Activated naive CD4-positive, alpha-beta T cell treated with anti-CD3 and anti-CD28 coated beads, Interleukin-2, amount 50 U/mL, for 24 hours (primary cell): ENCODE measurements around the gene RPGRIP1L.

Experiments used
- H3K27ac Mint-ChIP-seq: one replicate; pipeline ENCODE4 v1.8.0; 2021; ENCODE audit warnings: mild to moderate bottlenecking, mixed read lengths
- H3K27me3 Mint-ChIP-seq: one replicate; pipeline ENCODE4 v1.8.0; 2021; ENCODE audit warnings: mixed read lengths
- H3K36me3 Mint-ChIP-seq: one replicate; pipeline ENCODE4 v1.8.0; 2021; ENCODE audit warnings: mixed read lengths
- H3K4me1 Mint-ChIP-seq: one replicate; pipeline ENCODE4 v1.8.0; 2021; ENCODE audit warnings: mixed read lengths
- H3K4me3 Mint-ChIP-seq: one replicate; pipeline ENCODE4 v1.8.0; 2021; ENCODE audit warnings: mild to moderate bottlenecking, mixed read lengths
- H3K9me3 Mint-ChIP-seq: one replicate; pipeline ENCODE4 v1.8.0; 2021; ENCODE audit warnings: mixed read lengths

The RPGRIP1L gene

DNA sequence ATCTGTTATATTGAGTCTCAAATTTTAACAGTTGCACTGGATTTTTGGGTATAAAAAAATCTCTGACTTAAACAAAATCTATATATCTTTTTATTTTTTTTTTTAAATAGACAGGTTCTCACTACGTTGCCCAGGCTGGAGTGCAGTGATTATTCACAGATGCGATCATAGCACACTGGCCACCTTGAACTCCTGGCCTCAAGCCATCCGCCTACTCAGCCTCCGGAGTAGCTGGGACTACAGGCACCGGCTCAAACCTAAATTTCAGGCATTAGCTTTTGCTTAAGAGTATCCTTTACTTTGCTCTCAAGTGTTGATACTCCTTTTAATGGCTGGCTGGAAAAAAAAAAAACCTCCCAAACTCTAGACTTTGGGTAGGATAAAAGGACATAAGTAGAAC, 61.6 kb downstream of the RPGRIP1L start:
- Mint-ChIP-seq H3K27ac (no peak overlapping the region), H3K36me3 (peaks cover 41% of the 10 kb centered on the region), H3K4me1 (no peaks in the 10 kb centered on the region), H3K4me3 (no peak overlapping the region), H3K27me3 (no peaks in the 10 kb centered on the region), H3K9me3 (peaks cover 3% of the 10 kb centered on the region)

DNA sequence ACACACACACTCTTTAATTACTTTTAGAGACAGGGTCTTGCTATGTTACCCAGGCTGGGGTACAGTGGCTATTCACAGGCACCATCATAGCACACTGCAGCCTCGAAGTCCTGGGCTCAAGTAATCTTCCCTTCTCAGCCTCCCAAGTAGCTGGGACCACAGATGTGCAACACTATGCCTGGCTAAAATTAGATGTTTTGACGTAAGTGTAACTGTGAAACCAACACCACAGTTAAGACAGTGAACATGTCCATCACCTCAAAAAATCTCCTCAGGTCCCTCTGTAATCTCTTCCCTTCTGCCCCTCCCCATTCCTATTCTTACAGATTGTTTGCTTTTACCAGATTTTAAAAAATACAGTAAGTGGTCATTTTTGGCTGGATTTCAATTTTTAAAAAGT, 66.7 kb downstream of the RPGRIP1L start:
- H3K9me3 Mint-ChIP-seq = no peaks in the 10 kb centered on the region
- no peaks in the 10 kb centered on the region for H3K4me1 Mint-ChIP-seq
- no peaks in the 10 kb centered on the region for H3K27me3 Mint-ChIP-seq
- H3K4me3 Mint-ChIP-seq = no peak overlapping the region
- H3K36me3 Mint-ChIP-seq = peaks cover 18% of the 10 kb centered on the region
- H3K27ac Mint-ChIP-seq = no peak overlapping the region

DNA sequence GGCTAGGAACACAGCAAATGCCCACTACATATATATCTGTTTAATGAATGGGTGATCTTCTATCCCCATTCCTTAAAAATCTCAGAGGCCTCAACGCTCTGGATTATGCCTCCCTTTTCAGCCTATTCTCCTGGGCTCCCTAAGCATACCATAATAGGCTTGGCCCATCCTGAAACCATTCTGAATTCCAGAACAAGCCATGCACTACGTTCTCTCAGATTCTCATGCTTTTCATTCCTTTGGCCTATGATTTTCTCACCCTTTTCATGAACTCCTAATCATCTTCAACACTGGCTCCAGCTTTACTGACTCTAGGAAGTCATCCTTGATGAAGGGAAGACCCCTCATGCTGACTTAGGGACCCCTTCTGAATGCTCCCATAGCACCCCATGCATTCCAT, 71.1 kb downstream of the RPGRIP1L start:
- Mint-ChIP-seq H3K36me3 (peaks cover 10% of the 10 kb centered on the region), H3K27ac (no peak overlapping the region), H3K27me3 (no peaks in the 10 kb centered on the region), H3K4me1 (no peaks in the 10 kb centered on the region), H3K9me3 (no peaks in the 10 kb centered on the region), H3K4me3 (no peak overlapping the region)

DNA sequence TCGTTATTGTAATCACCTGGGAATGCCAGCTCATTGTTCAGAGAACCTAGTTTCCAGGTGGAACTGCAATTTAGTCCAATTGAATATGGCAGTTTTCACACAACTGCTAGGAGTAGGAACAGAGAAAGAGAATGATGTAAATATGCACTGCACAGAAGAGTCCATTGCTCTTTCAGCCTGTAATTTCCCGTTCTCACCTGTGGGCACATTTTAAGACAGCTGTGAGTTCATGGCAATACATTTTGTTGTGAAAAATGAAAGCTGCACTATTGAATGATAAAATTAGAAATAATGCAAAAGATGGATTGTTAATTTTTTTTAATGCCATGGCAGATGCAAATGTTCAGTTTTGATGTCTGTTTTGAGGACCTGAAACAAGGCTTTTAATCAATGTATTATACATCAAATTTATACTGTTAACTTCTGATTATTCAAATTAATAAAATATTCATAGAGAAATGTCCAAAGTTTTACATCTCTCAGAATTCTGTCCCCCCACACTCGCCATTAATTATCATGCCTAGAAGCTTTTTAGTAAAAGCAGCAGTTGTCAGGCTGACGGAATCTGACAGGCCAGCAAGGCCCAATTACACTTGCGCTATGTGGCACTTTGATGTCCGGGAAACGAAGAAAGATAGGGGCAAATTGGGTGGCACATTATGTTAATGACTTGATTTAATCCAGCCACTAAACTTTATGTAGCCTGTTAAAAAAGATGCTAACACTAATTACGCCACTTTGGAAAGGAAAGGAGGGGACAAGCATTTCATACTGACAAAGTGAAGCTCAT, 72.2 kb downstream of the RPGRIP1L start:
- no peak overlapping the region for H3K27ac Mint-ChIP-seq
- H3K27me3 Mint-ChIP-seq = no peaks in the 10 kb centered on the region
- H3K4me3 Mint-ChIP-seq = no peak overlapping the region
- peaks cover 5% of the 10 kb centered on the region for H3K36me3 Mint-ChIP-seq
- H3K4me1 Mint-ChIP-seq = no peaks in the 10 kb centered on the region
- no peaks in the 10 kb centered on the region for H3K9me3 Mint-ChIP-seq

DNA sequence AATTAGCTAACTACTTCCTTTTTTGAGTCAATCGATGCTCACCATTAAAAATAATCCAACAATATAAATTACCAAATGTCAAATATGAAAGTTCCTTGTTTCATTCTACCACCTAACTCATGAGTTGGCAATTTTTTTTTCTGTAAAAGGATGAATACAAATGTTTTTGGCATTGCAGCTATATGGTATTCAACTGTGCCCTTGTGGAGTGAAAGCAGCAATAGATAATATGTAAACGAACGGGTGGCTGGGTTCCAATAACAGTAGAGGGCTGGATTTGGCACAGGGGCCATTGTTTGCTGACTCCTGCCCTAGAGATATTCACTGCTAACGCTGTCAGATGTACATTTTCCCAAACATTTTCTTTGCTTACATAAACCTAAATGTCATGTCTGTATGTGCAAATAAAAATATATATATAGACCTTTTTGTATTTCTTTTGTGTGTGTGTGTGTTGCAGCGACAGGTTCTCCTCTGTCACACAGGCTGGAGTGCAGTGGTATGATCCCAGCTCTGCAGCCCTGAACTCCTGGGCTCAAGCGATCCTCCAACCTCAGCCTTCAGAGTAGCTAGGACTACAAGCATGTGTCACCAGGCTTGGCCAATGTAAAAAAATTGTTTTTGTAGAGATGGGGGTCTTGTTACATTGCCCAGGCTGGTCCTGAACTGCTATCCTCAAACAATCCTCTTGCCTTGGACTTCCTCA, 73.9 kb downstream of the RPGRIP1L start:
- H3K27ac Mint-ChIP-seq = no peak overlapping the region

DNA sequence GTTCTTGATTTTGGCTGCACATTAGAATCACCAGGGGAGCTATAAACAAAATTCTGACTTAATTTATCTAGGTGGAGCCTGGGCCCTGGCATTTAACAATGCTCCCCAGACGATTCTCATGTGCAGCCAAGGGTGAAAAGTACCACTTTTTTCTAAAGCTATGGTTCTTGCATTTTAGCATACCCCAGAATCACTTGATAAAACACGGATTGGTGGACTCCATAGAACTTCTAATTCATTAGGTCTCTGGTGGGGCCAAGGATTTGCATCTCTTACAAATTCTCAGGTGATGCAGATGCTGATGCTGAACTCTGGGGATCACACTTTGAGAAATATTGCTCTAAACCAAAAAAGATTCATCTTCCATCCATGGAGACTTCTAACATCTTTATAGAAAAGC, 74.5 kb downstream of the RPGRIP1L start:
- Mint-ChIP-seq H3K27ac (no peak overlapping the region), H3K9me3 (no peaks in the 10 kb centered on the region), H3K36me3 (peaks cover 2% of the 10 kb centered on the region), H3K4me3 (no peak overlapping the region), H3K4me1 (no peaks in the 10 kb centered on the region), H3K27me3 (no peaks in the 10 kb centered on the region)

More for the DNA sequence above, 73.9 kb downstream of the RPGRIP1L start:
- Mint-ChIP-seq H3K27me3 (no peaks in the 10 kb centered on the region), H3K4me1 (no peaks in the 10 kb centered on the region), H3K36me3 (peaks cover 2% of the 10 kb centered on the region), H3K4me3 (no peak overlapping the region), H3K9me3 (no peaks in the 10 kb centered on the region)

DNA sequence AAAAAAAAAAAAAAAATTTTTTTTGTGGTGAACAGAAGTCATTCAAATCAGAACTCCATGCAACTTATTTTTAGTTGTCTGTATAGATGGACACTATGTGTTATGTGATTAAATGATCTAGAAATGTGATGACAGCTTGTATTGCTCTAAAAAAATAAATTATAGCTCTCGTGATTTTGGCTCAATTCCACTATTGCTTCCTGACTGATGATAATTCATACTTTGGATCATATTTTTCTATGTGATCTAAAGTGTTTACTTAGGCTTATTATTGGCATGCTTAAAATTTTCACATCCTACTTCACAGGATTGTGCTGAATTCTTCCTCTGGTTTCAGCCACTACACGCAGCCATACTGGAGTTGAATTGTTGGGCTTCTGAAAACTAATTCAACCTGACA, 76.8 kb downstream of the RPGRIP1L start:
- Mint-ChIP-seq H3K9me3 (no peaks in the 10 kb centered on the region), H3K27ac (no peak overlapping the region), H3K4me3 (no peak overlapping the region), H3K4me1 (no peaks in the 10 kb centered on the region), H3K27me3 (no peaks in the 10 kb centered on the region), H3K36me3 (peaks cover 2% of the 10 kb centered on the region)

DNA sequence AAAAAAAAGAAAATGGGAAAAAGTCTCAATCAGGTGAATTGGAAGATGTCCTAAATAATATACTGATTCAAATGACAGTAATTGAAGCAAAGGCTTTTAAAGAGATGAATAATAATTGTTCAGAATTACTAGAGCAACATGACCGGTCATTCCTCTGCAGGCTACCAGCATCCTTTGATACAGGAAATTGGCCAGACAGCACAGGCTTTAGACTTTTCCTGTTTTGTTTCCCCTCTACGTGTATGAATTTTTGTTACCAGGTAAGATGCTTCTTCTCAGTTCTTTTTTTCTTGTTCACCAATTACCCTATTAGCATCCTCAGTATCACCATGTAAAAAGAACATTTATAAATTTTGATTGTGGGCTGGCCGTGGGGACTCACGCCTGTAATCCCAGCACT, 77.5 kb downstream of the RPGRIP1L start:
- no peaks in the 10 kb centered on the region for H3K9me3 Mint-ChIP-seq
- H3K36me3 Mint-ChIP-seq = no peaks in the 10 kb centered on the region
- no peak overlapping the region for H3K27ac Mint-ChIP-seq
- no peak overlapping the region for H3K4me3 Mint-ChIP-seq
- no peaks in the 10 kb centered on the region for H3K27me3 Mint-ChIP-seq
- H3K4me1 Mint-ChIP-seq = no peaks in the 10 kb centered on the region

DNA sequence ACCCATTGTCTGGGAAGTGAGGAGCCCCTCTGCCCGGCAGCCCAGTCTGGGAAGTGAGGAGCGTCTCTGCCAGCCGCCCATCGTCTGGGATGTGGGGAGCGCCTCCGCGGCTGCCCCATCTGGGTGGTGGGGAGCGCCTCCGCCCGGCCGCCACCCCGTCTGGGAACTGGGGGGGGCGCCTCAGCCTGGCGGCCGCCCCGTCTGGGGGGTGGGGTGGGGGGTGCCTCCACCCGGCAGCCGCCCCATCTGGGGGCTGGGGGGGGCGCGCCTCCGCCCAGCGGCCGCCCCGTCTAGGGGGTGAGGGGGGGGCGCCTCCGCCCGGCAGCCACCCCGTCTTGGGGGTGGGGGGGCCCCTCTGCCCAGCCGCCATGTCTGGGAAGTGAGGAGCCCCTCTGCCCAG, 78.4 kb downstream of the RPGRIP1L start:
- Mint-ChIP-seq H3K4me1 (no peaks in the 10 kb centered on the region), H3K9me3 (no peaks in the 10 kb centered on the region), H3K27ac (no peak overlapping the region), H3K4me3 (no peak overlapping the region), H3K36me3 (no peaks in the 10 kb centered on the region), H3K27me3 (no peaks in the 10 kb centered on the region)

DNA sequence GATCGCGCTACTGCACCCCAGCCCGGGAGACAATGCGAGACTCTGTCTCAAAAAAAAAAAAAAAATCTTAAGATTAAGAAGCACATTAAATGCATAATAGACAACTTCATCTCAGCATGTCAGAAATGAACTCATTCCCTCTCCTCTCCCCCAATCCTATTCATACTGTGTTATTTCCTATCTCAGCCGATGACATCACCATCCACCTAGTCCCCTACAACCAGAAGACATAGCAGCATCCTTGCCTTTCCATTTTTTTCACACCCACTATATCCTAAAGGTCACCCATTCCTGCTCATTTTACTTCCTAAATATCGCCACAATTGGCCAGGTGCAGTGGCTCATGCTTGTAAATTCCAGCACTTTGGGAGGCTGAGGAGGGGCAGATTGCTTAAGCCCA, 81.3 kb downstream of the RPGRIP1L start:
- Mint-ChIP-seq H3K4me1 (no peaks in the 10 kb centered on the region), H3K36me3 (peaks cover 4% of the 10 kb centered on the region), H3K27me3 (no peaks in the 10 kb centered on the region), H3K27ac (no peak overlapping the region), H3K9me3 (no peaks in the 10 kb centered on the region), H3K4me3 (no peak overlapping the region)

DNA sequence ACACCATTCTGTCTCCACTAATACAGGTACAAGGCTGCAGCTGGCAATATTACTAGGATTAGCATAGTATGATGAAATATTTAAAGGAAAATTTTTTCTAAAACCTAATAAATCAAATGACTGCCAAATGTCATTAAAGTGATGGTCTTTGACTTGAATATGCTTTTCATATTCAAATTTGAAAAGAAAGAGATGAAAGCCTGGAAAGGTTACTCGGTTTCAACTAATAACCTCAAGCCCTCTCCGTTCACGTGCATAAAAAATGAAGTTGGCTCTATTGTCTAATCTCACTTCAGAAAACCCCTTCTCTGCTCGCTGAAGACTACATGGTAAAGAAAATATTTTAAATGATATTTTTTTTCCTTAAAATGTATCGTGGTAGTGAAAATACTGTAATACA, 83.2 kb downstream of the RPGRIP1L start:
- H3K4me3 Mint-ChIP-seq = no peak overlapping the region
- H3K36me3 Mint-ChIP-seq = peaks cover 4% of the 10 kb centered on the region
- no peaks in the 10 kb centered on the region for H3K4me1 Mint-ChIP-seq
- H3K9me3 Mint-ChIP-seq = no peaks in the 10 kb centered on the region
- H3K27me3 Mint-ChIP-seq = no peaks in the 10 kb centered on the region
- H3K27ac Mint-ChIP-seq = no peak overlapping the region

DNA sequence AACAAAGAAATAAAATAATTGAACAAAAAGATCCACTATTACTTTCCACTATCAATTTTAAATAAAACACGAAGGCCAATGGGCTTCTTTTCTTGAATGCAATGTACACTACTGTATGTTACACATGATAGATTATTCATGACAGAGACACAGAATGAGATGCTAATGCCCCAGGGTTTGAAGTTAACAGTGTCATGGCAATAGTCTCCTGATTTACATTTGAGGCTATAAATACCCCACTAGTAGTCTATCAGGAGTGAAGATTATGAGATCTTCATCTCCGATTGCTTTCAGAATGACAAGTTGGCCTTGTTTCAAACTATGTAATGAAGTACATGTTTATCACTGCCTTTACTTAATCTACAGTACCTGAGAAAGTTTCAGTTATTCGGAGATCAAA, 84.4 kb downstream of the RPGRIP1L start:
- H3K27me3 Mint-ChIP-seq = no peaks in the 10 kb centered on the region
- H3K4me3 Mint-ChIP-seq = no peak overlapping the region
- H3K27ac Mint-ChIP-seq = no peak overlapping the region
- H3K9me3 Mint-ChIP-seq = no peaks in the 10 kb centered on the region
- no peaks in the 10 kb centered on the region for H3K4me1 Mint-ChIP-seq
- peaks cover 4% of the 10 kb centered on the region for H3K36me3 Mint-ChIP-seq

DNA sequence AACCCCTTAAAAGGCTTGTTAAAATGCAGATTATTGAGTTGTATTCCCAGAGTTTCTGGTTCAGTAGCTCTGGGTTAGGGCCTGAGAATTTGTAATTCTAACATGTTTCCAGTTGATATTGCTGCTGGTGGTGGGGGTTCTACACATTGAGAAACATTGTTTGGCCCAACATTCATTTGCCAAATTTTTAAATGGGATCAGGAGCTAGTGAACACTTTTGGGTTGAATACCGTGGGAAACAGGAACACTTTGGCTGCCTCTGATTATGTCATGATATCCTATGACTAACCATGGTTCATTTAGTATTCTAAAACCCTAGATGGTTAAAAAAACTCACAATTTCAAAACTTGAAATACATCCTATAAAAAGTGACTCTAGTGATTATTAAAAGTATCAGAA, 89.3 kb downstream of the RPGRIP1L start:
- H3K9me3 Mint-ChIP-seq = no peaks in the 10 kb centered on the region
- peaks cover 6% of the 10 kb centered on the region for H3K36me3 Mint-ChIP-seq
- H3K4me1 Mint-ChIP-seq = no peaks in the 10 kb centered on the region
- no peak overlapping the region for H3K4me3 Mint-ChIP-seq
- no peak overlapping the region for H3K27ac Mint-ChIP-seq
- H3K27me3 Mint-ChIP-seq = no peaks in the 10 kb centered on the region

DNA sequence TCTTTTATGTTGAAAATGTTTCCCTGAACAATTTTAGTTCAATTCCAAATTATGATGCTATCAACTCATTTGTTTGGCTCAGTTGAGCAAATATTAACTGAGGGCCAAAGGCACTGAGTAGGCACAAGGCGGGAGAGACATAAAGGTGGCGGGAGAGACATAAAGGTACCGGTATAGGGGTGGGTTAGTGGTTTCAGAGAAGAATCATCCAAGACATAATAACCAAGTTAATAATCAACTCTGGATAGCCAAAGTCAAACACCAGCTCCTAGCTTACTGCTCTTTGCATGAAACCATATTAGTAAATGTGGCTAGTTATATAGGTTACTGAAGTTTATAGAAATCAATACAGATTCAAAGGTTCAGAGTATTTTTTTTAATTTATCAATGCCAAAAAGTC, 91.7 kb downstream of the RPGRIP1L start:
- peaks cover 3% of the 10 kb centered on the region for H3K36me3 Mint-ChIP-seq
- no peak overlapping the region for H3K27ac Mint-ChIP-seq
- H3K27me3 Mint-ChIP-seq = no peaks in the 10 kb centered on the region
- H3K4me1 Mint-ChIP-seq = no peaks in the 10 kb centered on the region
- H3K4me3 Mint-ChIP-seq = no peak overlapping the region
- H3K9me3 Mint-ChIP-seq = no peaks in the 10 kb centered on the region

DNA sequence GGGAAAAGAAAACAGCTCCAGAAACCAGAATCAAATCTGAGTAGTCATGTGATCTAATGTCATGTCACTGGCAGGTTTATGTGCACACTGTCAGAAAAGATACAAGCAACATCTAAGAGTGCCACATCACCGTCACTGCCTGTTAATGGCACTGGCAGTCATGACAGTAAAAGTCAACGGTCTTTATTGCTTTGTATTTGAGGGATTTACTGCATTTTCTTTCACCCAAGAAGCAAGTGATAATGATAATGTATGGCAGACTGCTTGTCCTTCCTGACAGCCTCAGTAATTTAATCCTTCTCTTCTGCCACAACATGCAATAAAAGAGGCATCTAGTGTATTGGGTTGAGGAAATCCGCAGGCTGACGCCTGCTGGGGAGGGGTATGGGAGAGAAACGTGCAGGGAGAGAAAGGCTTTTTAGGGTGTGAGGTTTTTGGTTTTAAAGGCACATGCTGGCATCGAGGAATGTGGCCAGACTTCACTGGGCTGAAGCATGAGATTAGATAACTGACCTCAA, 92.4 kb downstream of the RPGRIP1L start:
- Mint-ChIP-seq H3K27me3 (no peaks in the 10 kb centered on the region), H3K27ac (no peak overlapping the region), H3K36me3 (peaks cover 3% of the 10 kb centered on the region), H3K4me3 (no peak overlapping the region), H3K9me3 (no peaks in the 10 kb centered on the region), H3K4me1 (no peaks in the 10 kb centered on the region)

DNA sequence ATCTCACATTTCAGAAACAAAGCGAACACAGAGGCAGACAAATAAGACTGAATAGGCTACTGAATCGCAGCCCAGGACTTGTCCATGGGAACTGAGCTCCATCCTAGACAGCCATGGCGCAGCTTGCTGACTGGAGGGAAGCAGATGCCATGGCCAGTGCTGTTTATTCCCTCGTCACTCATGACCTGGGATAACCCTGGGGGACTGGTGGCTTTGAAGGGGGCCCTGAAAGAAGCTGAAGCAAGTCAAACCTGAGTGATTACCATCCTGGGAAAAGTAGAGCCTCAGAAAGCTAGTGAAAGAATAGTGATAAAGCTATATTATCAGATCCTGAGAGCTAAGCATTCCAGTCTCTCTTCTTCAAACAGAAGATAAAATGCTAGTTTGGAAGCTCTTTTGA, 94.1 kb downstream of the RPGRIP1L start:
- H3K4me1 Mint-ChIP-seq = no peaks in the 10 kb centered on the region
- no peak overlapping the region for H3K4me3 Mint-ChIP-seq
- no peaks in the 10 kb centered on the region for H3K9me3 Mint-ChIP-seq
- peaks cover 5% of the 10 kb centered on the region for H3K36me3 Mint-ChIP-seq
- no peak overlapping the region for H3K27ac Mint-ChIP-seq
- no peaks in the 10 kb centered on the region for H3K27me3 Mint-ChIP-seq
